LNCAP (cell line): Measurements from ENCODE around the gene PTPN9.

Experiments
- TF ChIP-seq, protein P1 (sequence below): fragments of 450-650 bp; IDR thresholded peaks from 2 replicates; pipeline ENCODE4 v1.5.1; 2017; ENCODE audit warnings: mild to moderate bottlenecking

Gene PTPN9

GRCh38 chr15:75545064-75545463 lies 34.1 kb downstream of the PTPN9 start:
- TF ChIP-seq, protein P1, sequence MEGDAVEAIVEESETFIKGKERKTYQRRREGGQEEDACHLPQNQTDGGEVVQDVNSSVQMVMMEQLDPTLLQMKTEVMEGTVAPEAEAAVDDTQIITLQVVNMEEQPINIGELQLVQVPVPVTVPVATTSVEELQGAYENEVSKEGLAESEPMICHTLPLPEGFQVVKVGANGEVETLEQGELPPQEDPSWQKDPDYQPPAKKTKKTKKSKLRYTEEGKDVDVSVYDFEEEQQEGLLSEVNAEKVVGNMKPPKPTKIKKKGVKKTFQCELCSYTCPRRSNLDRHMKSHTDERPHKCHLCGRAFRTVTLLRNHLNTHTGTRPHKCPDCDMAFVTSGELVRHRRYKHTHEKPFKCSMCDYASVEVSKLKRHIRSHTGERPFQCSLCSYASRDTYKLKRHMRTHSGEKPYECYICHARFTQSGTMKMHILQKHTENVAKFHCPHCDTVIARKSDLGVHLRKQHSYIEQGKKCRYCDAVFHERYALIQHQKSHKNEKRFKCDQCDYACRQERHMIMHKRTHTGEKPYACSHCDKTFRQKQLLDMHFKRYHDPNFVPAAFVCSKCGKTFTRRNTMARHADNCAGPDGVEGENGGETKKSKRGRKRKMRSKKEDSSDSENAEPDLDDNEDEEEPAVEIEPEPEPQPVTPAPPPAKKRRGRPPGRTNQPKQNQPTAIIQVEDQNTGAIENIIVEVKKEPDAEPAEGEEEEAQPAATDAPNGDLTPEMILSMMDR: no peak

GRCh38 chr15:75544359-75544758 lies 34.8 kb downstream of the PTPN9 start:
- TF ChIP-seq, protein P1: no peak

GRCh38 chr15:75542386-75542797 lies 36.7 kb downstream of the PTPN9 start:
- TF ChIP-seq, protein P1: no peak

GRCh38 chr15:75538376-75538775 lies 40.7 kb downstream of the PTPN9 start:
- TF ChIP-seq, protein P1: no peak

DNA sequence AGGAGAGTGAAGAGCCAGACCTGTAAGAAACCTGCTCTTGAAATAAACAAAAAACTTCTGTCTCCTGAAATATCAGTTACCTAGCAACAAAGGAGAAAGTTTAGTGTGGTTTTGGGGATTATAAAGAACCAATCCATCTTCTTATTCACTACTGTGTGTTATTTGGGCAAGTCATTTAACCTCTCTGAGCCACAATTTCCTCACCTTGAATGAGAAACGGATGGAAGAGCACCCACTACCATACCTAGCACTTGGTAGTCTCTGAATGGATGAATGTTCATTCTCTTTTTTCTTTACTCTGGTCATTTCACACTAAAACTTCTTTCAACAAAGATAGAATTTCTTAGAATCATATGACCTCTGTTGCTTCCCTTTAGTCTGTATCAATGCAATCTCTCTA lies 45.2 kb downstream of the PTPN9 start:
- TF ChIP-seq, protein P1: no peak

DNA sequence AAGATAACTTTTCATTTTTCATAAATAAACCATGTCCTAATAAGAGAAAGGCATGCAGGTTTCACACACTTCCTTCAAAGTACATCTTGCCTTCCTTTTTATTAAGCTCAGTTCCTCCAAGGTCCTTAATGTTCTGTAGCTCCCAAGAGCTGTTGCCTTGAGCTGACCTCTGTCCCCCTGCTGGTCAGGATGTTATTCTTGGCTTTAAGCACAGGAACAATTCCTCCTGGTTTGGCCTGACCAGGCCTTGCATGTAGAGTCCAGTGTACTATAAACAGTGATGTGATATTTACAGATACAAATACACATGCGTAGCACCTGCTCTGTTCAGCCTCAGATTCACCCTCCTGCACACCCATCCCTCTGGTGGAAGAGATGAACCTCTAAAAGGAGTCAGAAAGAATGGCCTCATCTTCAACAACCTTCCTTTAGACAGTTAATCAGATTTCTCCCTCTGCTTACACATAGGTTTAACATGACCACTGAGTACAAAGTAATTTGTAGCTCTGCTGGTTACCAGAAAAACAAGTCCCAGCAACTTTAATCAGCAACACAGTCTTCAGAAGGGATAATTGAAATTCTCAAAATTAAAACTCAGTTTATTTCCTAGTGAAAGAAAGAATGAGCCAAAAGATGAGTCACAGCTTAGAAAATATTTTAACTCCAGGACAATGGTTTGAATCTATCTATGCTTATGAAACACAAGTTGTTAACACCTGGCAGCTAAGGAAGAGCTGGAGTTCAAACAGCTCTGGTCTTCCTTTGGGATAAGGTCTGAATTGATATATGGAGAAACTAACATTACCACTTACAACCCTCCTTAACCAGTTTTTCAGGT lies 46.5 kb downstream of the PTPN9 start:
- TF ChIP-seq, protein P1: peak; percentile 56

GRCh38 chr15:75531041-75531450 lies 48.1 kb downstream of the PTPN9 start:
- TF ChIP-seq, protein P1: no peak
